ENCODE measurements around the gene GBA2.

DNA sequence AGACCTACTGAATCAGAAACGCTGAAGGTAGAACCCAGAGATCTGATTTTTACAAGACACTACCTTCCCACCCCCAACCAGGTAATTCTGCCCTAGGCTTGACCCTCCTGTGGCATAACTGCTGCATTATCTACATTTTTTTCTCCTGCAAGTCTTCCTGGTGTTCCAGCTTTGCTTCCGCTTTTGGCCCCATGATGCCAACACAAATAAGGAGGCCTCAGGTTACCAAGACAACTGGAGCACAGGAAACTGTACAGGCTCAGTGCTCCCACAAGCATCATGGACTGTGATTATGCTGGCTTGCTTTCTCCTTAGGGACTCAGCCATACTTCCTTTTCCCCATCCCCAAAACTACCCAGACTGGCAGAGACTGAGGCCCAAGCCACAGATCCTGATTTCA is 11.6 kb upstream of the GBA2 start:
- TF ChIP-seq, protein P1, sequence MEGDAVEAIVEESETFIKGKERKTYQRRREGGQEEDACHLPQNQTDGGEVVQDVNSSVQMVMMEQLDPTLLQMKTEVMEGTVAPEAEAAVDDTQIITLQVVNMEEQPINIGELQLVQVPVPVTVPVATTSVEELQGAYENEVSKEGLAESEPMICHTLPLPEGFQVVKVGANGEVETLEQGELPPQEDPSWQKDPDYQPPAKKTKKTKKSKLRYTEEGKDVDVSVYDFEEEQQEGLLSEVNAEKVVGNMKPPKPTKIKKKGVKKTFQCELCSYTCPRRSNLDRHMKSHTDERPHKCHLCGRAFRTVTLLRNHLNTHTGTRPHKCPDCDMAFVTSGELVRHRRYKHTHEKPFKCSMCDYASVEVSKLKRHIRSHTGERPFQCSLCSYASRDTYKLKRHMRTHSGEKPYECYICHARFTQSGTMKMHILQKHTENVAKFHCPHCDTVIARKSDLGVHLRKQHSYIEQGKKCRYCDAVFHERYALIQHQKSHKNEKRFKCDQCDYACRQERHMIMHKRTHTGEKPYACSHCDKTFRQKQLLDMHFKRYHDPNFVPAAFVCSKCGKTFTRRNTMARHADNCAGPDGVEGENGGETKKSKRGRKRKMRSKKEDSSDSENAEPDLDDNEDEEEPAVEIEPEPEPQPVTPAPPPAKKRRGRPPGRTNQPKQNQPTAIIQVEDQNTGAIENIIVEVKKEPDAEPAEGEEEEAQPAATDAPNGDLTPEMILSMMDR (IDR thresholded peaks at IDR 0.05; ENCODE audit: extremely low read depth in 1 of 2, insufficient read depth in 1 of 2, low read depth in 1 of 2, low read length in 2 of 2): no peak
- TF ChIP-seq POLR2A (IDR thresholded peaks at IDR 0.05; ENCODE audit: low read depth, low read length): peak; percentile 75
- TF ChIP-seq, protein P2, sequence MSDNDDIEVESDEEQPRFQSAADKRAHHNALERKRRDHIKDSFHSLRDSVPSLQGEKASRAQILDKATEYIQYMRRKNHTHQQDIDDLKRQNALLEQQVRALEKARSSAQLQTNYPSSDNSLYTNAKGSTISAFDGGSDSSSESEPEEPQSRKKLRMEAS (IDR thresholded peaks at IDR 0.05; ENCODE audit: insufficient read depth, insufficient read length): no peak
- TF ChIP-seq JUN (IDR thresholded peaks at IDR 0.05; ENCODE audit: borderline replicate concordance, insufficient read depth, insufficient read length, low read depth): peak; percentile 23
- TF ChIP-seq MYC (IDR thresholded peaks at IDR 0.05; ENCODE audit: low read depth, low read length): no peak
